Pancreas (tissue), 10 donors: Measurements from ENCODE around the gene PPP3CA. TPM values are rescaled to one million over a fixed set of nuclear protein-coding genes. Genes with fewer than 3 reads are reported as not detected.

Source experiments
- ATAC-seq, 4 donors: fragments of 200-7000 bp; cut with Tn5 transposase; one replicate each; pipeline versions ENCODE4 v1.8.0 to v1.9.1; 2020; ENCODE audit warnings: mild to moderate bottlenecking in 4 of 4, moderate library complexity in 4 of 4
- DNase-seq, 6 donors: peaks; one replicate each; pipeline ENCODE4 v3.0.0-alpha.2; 2020
- FAIRE-seq: peaks from 2 replicates; lab custom pipeline; 2012; peaks lifted over from hg19 to GRCh38; lab: Jason Lieb, UNC
- H3K27ac ChIP-seq, 4 donors: fragments of 200-600 bp; sonication (generic); 1 replicate in 3 of 4; 2 replicates in 1 of 4; pipeline versions ENCODE4 v1.5.0 to v1.8.0; 2020
- H3K27me3 ChIP-seq, 4 donors: fragments of 200-600 bp; one replicate each; pipeline ENCODE4 v1.8.0; 2021
- H3K36me3 ChIP-seq, 3 donors: fragments of 200-600 bp; sonication (generic) in 1 of 3; one replicate each; pipeline versions ENCODE4 v1.5.0 to v1.8.0; 2020 to 2021
- H3K4me1 ChIP-seq, 3 donors: fragments of 200-600 bp; one replicate each; pipeline ENCODE4 v1.8.0; 2021
- H3K4me3 ChIP-seq, 4 donors: fragments of 200-600 bp; sonication (generic) in 2 of 4; one replicate each; pipeline versions ENCODE4 v1.5.0 to v1.8.0; 2020 to 2021
- H3K9me3 ChIP-seq, 4 donors: fragments of 200-600 bp; one replicate each; pipeline ENCODE4 v1.8.0; 2021
- CTCF ChIP-seq, 4 donors: fragments of 200-600 bp; sonication (generic) in 3 of 4; IDR thresholded peaks; one replicate each; pipeline versions ENCODE4 v1.5.0 to v1.8.0; 2021; ENCODE audit warnings: antibody characterized with exemption in 4 of 4
- WGBS, 2 donors: extraction: QIAGEN DNeasy Blood & Tissue Kit; methylation state at CpG; one replicate each; pipeline ENCODE4 v1.1.7; 2013; 5-methylcytosine and 5-hydroxymethylcytosine counted together
- intact Hi-C, 3 donors: fragments of 100-400 bp; cut with DNase I; formaldehyde crosslinking; loops; one replicate each; pipeline versions ENCODE4 v1.11.1 to v1.14.2; 2022
- polyA plus RNA-seq, 2 donors: library from polyadenylated mRNA; stranded (reverse); fragments of 200-250 nt; gene quantifications; one replicate each; pipeline ENCODE4 v1.2.3, GENCODE V29; 2013
- total RNA-seq, 6 donors: library from RNA; stranded (reverse); fragmentation: NEBNext Ultra II Directional in 4 of 6; extraction: Animal tissue kit (Norgen Biotek cat#: 25700) in 4 of 6; gene quantifications; one replicate each; pipeline versions ENCODE4 v1.2.1 to v1.2.4, GENCODE V29; 2021 to 2023
- donor health status: healthy with polysubstance abuse.
- donor health status: DM: no; HTN: no; CAD: no; lungs with moderate emphysema.
- donor health status: DM: no; HTN: no; CAD: no.
- donor health status: control.
- donor health status: control.
- donor health status: Bipolar disorder and iron deficiency.
- donor health status: DM: yes; HTN: yes; CAD: no.
- donor health status: DM: no; HTN: no; CAD: no.
- donor health status: DM: no; HTN: no; CAD: no.
- donor health status: DM: yes; HTN: yes; CAD: no.

The PPP3CA gene
- total and polyA plus RNA-seq, 8 donors = 4.9 to 22.7 (median 10.3) TPM

DNA sequence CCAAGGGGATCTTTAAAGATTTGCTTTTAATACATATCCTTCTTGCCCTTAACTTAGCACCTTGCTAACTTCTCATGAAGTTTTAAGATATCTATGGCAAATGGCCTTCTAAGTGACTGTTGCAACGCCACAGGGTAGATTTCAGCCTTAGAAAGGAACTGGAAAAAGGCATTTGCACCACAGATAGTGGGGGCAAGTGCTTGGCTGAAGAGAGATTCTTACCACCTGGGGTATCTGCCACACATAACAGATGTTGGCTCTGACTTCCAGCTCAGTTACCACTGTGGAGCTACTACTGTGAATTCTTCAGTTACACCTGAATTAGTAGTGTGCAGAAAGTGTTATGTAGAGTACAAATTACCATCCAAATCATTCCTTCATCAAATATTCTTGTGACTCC, 302.6 kb downstream of the PPP3CA start:
- Histone ChIP-seq H3K36me3 (no peaks in the 10 kb centered on the region), H3K4me1 (no peaks in the 10 kb centered on the region), H3K9me3 (no peaks in the 10 kb centered on the region), H3K27ac (no peak overlapping the region), H3K4me3 (no peak overlapping the region), H3K27me3 (no peaks in the 10 kb centered on the region)
- intact Hi-C loops = no loop called here
- TF ChIP-seq CTCF (IDR thresholded peaks at IDR 0.05) = no peak
- DNase-seq = no peak
- no peak for FAIRE-seq
- 85 to 86% methylated on average over 1 of the region's 1 CpG for WGBS, 2 donors
- ATAC-seq = no peak

GRCh38 chr4:101042847-101043246, 304.5 kb downstream of the PPP3CA start:
- intact Hi-C loops = no loop called here
- H3K4me3 ChIP-seq = no peak overlapping the region
- H3K27ac ChIP-seq = no peak overlapping the region
- no peak for ATAC-seq
- H3K4me1 ChIP-seq = no peaks in the 10 kb centered on the region
- no peak for DNase-seq
- WGBS, 2 donors = 34 to 52% methylated on average over 1 of the region's 1 CpG
- no peaks in the 10 kb centered on the region for H3K27me3 ChIP-seq
- no peaks in the 10 kb centered on the region for H3K36me3 ChIP-seq
- FAIRE-seq = no peak
- H3K9me3 ChIP-seq = no peaks in the 10 kb centered on the region
- TF ChIP-seq CTCF (IDR thresholded peaks at IDR 0.05) = no peak

DNA sequence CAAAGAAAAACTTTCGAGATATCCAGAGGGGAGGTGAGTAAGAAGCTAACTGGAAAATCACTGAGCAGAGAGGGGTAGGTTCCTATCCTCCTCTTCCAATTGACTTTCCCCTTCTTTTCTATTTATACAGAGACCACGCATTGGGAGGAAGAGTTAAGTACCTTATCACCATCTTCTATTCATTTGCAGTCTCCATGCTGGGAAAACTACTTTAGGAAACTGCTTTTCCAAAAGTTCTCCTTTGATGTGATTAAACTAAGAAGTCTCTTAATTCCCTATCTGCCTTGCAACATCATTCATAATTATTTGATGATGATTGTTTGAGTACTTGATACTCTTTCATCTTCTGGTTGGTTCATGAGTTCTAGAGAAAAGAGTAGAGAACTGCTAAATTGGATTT, 306.6 kb downstream of the PPP3CA start:
- intact Hi-C loops = no loop called here
- no peak for TF ChIP-seq CTCF (IDR thresholded peaks at IDR 0.05)
- FAIRE-seq (no peak), ATAC-seq (no peak), DNase-seq (no peak)
- 97 to 98% methylated on average over 2 of the region's 2 CpGs for WGBS, 2 donors
- Histone ChIP-seq H3K27ac (no peak overlapping the region), H3K4me3 (no peak overlapping the region), H3K27me3 (no peaks in the 10 kb centered on the region), H3K4me1 (no peaks in the 10 kb centered on the region), H3K36me3 (no peaks in the 10 kb centered on the region), H3K9me3 (no peaks in the 10 kb centered on the region)

GRCh38 chr4:101039367-101039766, 308.0 kb downstream of the PPP3CA start:
- WGBS, 2 donors = 96 to 97% methylated on average over 5 of the region's 5 CpGs
- no peak overlapping the region for H3K27ac ChIP-seq
- no peak overlapping the region for H3K4me3 ChIP-seq
- ATAC-seq (no peak), DNase-seq (no peak), FAIRE-seq (no peak)
- no peaks in the 10 kb centered on the region for H3K4me1 ChIP-seq
- H3K27me3 ChIP-seq = no peaks in the 10 kb centered on the region
- intact Hi-C loops = no loop called here
- no peaks in the 10 kb centered on the region for H3K9me3 ChIP-seq
- TF ChIP-seq CTCF (IDR thresholded peaks at IDR 0.05) = no peak
- no peaks in the 10 kb centered on the region for H3K36me3 ChIP-seq

- 92 to 95% methylated on average over 1 of the region's 1 CpG for WGBS, 2 donors
- FAIRE-seq (no peak), DNase-seq (no peak), ATAC-seq (no peak)
- Histone ChIP-seq H3K4me1 (no peaks in the 10 kb centered on the region), H3K36me3 (no peaks in the 10 kb centered on the region), H3K4me3 (no peak overlapping the region), H3K9me3 (no peaks in the 10 kb centered on the region), H3K27me3 (no peaks in the 10 kb centered on the region), H3K27ac (no peak overlapping the region)
- intact Hi-C loops = no loop called here
- TF ChIP-seq CTCF (IDR thresholded peaks at IDR 0.05) = no peak
Observed at GRCh38 chr4:101037938-101038413, 309.4 kb downstream of the PPP3CA start.
